Measurements from ENCODE around the gene RNASEH1. TPM values are rescaled to one million over a fixed set of nuclear protein-coding genes. Genes with fewer than 3 reads are reported as not detected.
A peak's percentile ranks its signal among the peaks of the same experiment; 100 is the strongest.
"Not testable (repeated sequence)": the region's sequence is repeated elsewhere in the genome, so short reads cannot be mapped to it uniquely, and the experiment has no call there.

Gene RNASEH1
- total and polyA plus RNA-seq, 2 experiments from 2014 or later = 33.2 to 40.7 TPM

DNA sequence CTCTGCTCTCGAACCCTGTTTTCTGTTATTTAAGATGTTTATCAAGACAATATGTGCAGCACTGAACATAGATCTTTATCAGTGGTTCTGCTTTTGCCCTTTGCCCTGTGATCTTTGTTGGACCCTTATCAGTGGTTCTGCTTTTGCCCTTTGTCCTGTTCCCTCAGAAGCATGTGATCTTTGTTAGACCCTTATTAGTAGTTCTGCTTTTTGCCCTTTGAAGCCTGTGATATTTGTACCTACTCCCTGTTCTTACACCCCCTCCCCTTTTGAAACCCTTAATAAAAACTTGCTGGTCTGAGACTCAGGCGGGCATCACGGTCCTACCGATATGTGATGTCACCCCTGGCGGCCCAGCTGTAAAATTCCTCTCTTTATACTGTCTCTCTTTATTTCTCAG lies 42.7 kb downstream of the RNASEH1 start:
- not testable (repeated sequence) for H3K4me3 Mint-ChIP-seq; ATAC-seq; H2AFZ ChIP-seq; H3K36me3 ChIP-seq (ENCODE audit: insufficient read depth); H3K4me2 ChIP-seq; H3F3A ChIP-seq (replicated peaks; ENCODE audit: low read depth); H3K9me2 ChIP-seq (ENCODE audit: insufficient read depth); H4K20me1 ChIP-seq (replicated peaks; ENCODE audit: insufficient read depth); DNase-seq (ENCODE audit: low spot score); H3K27me3 ChIP-seq (ENCODE audit: insufficient read depth); H3K4me1 ChIP-seq (ENCODE audit: insufficient read depth); H3K27ac ChIP-seq (ENCODE audit: low read depth); H3K27ac Mint-ChIP-seq; H3K4me3 ChIP-seq
- peaks cover 10% of the 10 kb centered on the region; the same call in 2 of the 3 replicates for H3K9me3 Mint-ChIP-seq
- peaks cover 23% of the 10 kb centered on the region for H3K79me2 ChIP-seq (replicated peaks; ENCODE audit: insufficient read depth)
- peaks cover 13% of the 10 kb centered on the region for H3K27me3 Mint-ChIP-seq (ENCODE audit: insufficient read depth, low read depth, poor library complexity)
- peaks cover 16% of the 10 kb centered on the region for H3K4me1 Mint-ChIP-seq
- peaks cover 49% of the 10 kb centered on the region for H3K36me3 Mint-ChIP-seq (ENCODE audit: low read depth)

DNA sequence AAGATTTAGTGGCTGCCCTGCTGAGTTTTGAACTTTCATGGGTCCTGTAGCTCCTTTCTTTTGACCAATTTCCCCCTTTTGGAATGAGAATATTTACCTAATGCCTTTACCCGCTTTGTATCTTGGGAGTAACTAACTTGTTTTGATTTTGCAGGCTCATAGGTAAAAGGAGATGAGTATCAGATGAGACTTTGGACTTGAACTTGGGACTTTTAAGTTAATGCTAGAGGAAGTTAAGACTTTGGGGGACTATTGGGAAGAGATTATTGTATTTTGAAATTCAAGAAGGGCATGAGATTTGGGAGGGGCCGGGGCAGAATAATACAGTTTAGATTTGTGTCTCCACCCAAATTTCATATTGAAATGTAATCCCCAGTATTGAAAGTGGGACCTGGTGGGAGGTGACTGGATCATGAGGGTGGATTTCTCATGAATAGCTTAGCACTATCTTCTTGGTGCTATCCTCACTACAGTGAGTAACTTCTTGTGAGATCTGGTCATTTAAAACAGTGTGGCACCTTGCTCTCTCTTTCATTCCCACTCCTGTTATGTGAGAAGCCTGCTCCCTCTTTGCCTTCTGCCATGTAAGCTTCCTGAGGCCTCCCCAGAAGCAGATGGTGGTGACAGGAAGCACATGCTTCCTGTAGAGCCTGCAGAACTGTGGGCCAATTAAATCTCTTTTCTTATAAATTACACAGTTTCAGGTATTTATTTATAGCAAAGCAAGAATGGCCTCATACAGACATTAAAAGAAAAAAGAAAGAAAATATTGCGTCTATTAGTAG lies 44.9 kb downstream of the RNASEH1 start:
- H3K9me2 ChIP-seq (ENCODE audit: insufficient read depth) = no peaks in the 10 kb centered on the region
- no peak for DNase-seq (ENCODE audit: low spot score)
- no peak overlapping the region for H2AFZ ChIP-seq
- 0 out of 2 replicates have a peak, but pooled peaks cover 3% of the 10 kb centered on the region for H3F3A ChIP-seq (replicated peaks; ENCODE audit: low read depth)
- peaks cover 23% of the 10 kb centered on the region for H3K79me2 ChIP-seq (replicated peaks; ENCODE audit: insufficient read depth)
- H3K27ac ChIP-seq (ENCODE audit: low read depth) = no peak overlapping the region
- ATAC-seq = no peak
- peaks cover 9% of the 10 kb centered on the region; the same call in 2 of the 3 replicates for H3K4me1 Mint-ChIP-seq
- H4K20me1 ChIP-seq (replicated peaks; ENCODE audit: insufficient read depth) = no peaks in the 10 kb centered on the region
- H3K27me3 ChIP-seq (ENCODE audit: insufficient read depth) = no peaks in the 10 kb centered on the region
- no peak overlapping the region; the same call in 1 of the 2 replicates for H3K27ac Mint-ChIP-seq
- peaks cover 10% of the 10 kb centered on the region; the same call in 2 of the 3 replicates for H3K9me3 Mint-ChIP-seq
- peaks cover 7% of the 10 kb centered on the region for H3K27me3 Mint-ChIP-seq (ENCODE audit: insufficient read depth, low read depth, poor library complexity)
- no peak overlapping the region for H3K4me2 ChIP-seq
- H3K4me3 Mint-ChIP-seq = no peak overlapping the region
- no peaks in the 10 kb centered on the region for H3K36me3 ChIP-seq (ENCODE audit: insufficient read depth)
- no peaks in the 10 kb centered on the region; the same call in 1 of the 2 replicates for H3K4me1 ChIP-seq (ENCODE audit: insufficient read depth)
- H3K36me3 Mint-ChIP-seq (ENCODE audit: low read depth) = peaks cover 53% of the 10 kb centered on the region
- TF ChIP-seq ZNF114 (CRISPR knock-in tag; IDR thresholded peaks at IDR 0.05) = no peak
- no peak for TF ChIP-seq EZH2phosphoT487 (IDR thresholded peaks at IDR 0.05; ENCODE audit: unreplicated experiment)
- no peak overlapping the region for H3K4me3 ChIP-seq

DNA sequence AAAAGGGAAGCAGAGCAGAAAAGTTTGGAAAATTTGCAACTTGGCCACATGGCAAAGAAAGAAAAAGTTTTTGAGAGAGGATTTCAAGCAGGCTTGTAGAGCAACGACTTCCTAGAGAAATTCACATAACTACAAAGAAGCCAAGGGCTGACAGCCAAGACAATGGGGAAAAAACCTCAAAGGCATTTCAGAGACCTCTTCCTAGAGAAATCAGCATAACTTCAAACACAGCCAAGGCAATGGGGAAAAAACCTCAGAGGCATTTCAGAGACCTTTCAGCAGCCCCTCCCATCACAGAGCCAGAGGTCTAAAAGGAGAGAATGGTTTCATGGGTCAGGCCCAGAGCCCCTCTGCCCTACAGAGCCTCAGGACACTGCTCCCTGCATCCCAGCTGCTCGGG lies 46.0 kb downstream of the RNASEH1 start:
- peak; percentile 32 for DNase-seq (ENCODE audit: low spot score)
- H3K27me3 ChIP-seq (ENCODE audit: insufficient read depth) = no peaks in the 10 kb centered on the region
- H3K9me3 Mint-ChIP-seq = peaks cover 10% of the 10 kb centered on the region; the same call in 2 of the 3 replicates
- H3K4me3 Mint-ChIP-seq = no peak overlapping the region
- no peak overlapping the region for H3K4me3 ChIP-seq
- H3K9me2 ChIP-seq (ENCODE audit: insufficient read depth) = no peaks in the 10 kb centered on the region
- peaks cover 4% of the 10 kb centered on the region for H3K27me3 Mint-ChIP-seq (ENCODE audit: insufficient read depth, low read depth, poor library complexity)
- no peaks in the 10 kb centered on the region; the same call in 2 of the 3 replicates for H3K4me1 Mint-ChIP-seq
- H2AFZ ChIP-seq = no peak overlapping the region
- H3K27ac Mint-ChIP-seq = no peak overlapping the region
- no peaks in the 10 kb centered on the region for H3F3A ChIP-seq (replicated peaks; ENCODE audit: low read depth)
- no peak overlapping the region for H3K4me2 ChIP-seq
- H3K36me3 Mint-ChIP-seq (ENCODE audit: low read depth) = peaks cover 50% of the 10 kb centered on the region
- TF ChIP-seq ZNF331 (CRISPR knock-in tag; IDR thresholded peaks at IDR 0.05; ENCODE audit: low read depth) (no peak), NANOG (IDR thresholded peaks at IDR 0.05; ENCODE audit: borderline replicate concordance) (no peak), EZH2phosphoT487 (IDR thresholded peaks at IDR 0.05; ENCODE audit: unreplicated experiment) (no peak), EZH2 (IDR thresholded peaks at IDR 0.05; ENCODE audit: low read depth, unreplicated experiment) (no peak), STAT1 (IDR thresholded peaks at IDR 0.05; ENCODE audit: unreplicated experiment) (no peak)
- TF ChIP-seq, protein P1, sequence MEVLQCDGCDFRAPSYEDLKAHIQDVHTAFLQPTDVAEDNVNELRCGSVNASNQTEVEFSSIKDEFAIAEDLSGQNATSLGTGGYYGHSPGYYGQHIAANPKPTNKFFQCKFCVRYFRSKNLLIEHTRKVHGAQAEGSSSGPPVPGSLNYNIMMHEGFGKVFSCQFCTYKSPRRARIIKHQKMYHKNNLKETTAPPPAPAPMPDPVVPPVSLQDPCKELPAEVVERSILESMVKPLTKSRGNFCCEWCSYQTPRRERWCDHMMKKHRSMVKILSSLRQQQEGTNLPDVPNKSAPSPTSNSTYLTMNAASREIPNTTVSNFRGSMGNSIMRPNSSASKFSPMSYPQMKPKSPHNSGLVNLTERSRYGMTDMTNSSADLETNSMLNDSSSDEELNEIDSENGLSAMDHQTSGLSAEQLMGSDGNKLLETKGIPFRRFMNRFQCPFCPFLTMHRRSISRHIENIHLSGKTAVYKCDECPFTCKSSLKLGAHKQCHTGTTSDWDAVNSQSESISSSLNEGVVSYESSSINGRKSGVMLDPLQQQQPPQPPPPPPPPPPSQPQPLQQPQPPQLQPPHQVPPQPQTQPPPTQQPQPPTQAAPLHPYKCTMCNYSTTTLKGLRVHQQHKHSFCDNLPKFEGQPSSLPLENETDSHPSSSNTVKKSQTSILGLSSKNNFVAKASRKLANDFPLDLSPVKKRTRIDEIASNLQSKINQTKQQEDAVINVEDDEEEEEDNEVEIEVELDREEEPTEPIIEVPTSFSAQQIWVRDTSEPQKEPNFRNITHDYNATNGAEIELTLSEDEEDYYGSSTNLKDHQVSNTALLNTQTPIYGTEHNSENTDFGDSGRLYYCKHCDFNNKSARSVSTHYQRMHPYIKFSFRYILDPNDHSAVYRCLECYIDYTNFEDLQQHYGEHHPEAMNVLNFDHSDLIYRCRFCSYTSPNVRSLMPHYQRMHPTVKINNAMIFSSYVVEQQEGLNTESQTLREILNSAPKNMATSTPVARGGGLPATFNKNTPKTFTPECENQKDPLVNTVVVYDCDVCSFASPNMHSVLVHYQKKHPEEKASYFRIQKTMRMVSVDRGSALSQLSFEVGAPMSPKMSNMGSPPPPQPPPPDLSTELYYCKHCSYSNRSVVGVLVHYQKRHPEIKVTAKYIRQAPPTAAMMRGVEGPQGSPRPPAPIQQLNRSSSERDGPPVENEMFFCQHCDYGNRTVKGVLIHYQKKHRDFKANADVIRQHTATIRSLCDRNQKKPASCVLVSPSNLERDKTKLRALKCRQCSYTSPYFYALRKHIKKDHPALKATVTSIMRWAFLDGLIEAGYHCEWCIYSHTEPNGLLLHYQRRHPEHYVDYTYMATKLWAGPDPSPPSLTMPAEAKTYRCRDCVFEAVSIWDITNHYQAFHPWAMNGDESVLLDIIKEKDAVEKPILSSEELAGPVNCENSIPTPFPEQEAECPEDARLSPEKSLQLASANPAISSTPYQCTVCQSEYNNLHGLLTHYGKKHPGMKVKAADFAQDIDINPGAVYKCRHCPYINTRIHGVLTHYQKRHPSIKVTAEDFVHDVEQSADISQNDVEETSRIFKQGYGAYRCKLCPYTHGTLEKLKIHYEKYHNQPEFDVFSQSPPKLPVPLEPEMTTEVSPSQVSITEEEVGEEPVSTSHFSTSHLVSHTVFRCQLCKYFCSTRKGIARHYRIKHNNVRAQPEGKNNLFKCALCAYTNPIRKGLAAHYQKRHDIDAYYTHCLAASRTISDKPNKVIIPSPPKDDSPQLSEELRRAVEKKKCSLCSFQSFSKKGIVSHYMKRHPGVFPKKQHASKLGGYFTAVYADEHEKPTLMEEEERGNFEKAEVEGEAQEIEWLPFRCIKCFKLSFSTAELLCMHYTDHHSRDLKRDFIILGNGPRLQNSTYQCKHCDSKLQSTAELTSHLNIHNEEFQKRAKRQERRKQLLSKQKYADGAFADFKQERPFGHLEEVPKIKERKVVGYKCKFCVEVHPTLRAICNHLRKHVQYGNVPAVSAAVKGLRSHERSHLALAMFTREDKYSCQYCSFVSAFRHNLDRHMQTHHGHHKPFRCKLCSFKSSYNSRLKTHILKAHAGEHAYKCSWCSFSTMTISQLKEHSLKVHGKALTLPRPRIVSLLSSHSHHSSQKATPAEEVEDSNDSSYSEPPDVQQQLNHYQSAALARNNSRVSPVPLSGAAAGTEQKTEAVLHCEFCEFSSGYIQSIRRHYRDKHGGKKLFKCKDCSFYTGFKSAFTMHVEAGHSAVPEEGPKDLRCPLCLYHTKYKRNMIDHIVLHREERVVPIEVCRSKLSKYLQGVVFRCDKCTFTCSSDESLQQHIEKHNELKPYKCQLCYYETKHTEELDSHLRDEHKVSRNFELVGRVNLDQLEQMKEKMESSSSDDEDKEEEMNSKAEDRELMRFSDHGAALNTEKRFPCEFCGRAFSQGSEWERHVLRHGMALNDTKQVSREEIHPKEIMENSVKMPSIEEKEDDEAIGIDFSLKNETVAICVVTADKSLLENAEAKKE (CRISPR knock-in tag; IDR thresholded peaks at IDR 0.05) = no peak
- H3K27ac ChIP-seq (ENCODE audit: low read depth) = peak overlapping the region; percentile 26; the same call in 1 of the 2 replicates
- H3K36me3 ChIP-seq (ENCODE audit: insufficient read depth) = no peaks in the 10 kb centered on the region
- peaks cover 12% of the 10 kb centered on the region; the same call in 1 of the 2 replicates for H3K79me2 ChIP-seq (replicated peaks; ENCODE audit: insufficient read depth)
- no peaks in the 10 kb centered on the region for H4K20me1 ChIP-seq (replicated peaks; ENCODE audit: insufficient read depth)
- H3K4me1 ChIP-seq (ENCODE audit: insufficient read depth) = no peaks in the 10 kb centered on the region; the same call in 1 of the 2 replicates
- peak; percentile 36 for ATAC-seq

All from GM23338 (cell line).